SH-SY5Y (cell line): ENCODE results near the gene TSPO.

Experiments
- GATA2 ChIP-seq: IDR thresholded peaks from 2 replicates; pipeline ENCODE4 v1.6.1; 2011; ENCODE audit warnings: mild to moderate bottlenecking, low read depth, low read length
- GATA3 ChIP-seq: IDR thresholded peaks from 2 replicates; pipeline ENCODE4 v1.6.1; 2011; ENCODE audit warnings: low read depth, mild to moderate bottlenecking, low read length, moderate library complexity

GRCh38 chr22:43110444-43110926 lies 40.9 kb upstream of the TSPO start, which contains the start of gene BIK:
- TF ChIP-seq GATA2 (no peak), GATA3 (no peak)
